ENCODE measurements around the gene SNRPA. TPM values are rescaled to one million over a fixed set of nuclear protein-coding genes. Genes with fewer than 3 reads are reported as not detected.

The SNRPA gene
- total and polyA plus RNA-seq, 2 of the 8 experiments (the other 6 are each of a cell fraction or from before 2014, with no cell fraction given): 201 to 202 TPM

- ChIA-PET POLR2A (ENCODE audit: partially characterized antibody) (interaction anchor here (1.3 to 4.0 kb wide), 5 partner anchors 8 to 36 kb away, joined by 3 to 22 read pairs (median 8); partner anchors contain the start of genes EGLN2 and RAB4B), CTCF (ENCODE audit: partially characterized antibody) (interaction anchor here (1.9 kb wide), 1 partner anchor 13 kb away, joined by 6 read pairs; the partner anchor contains the start of gene EGLN2)
- Histone ChIP-seq H4K20me1 (replicated peaks in 1 of 2; ENCODE audit: control insufficient read depth in 1 of 2, insufficient read depth in 2 of 2, low read length in 2 of 2) (no peaks in the 10 kb centered on the region), H3K79me1 (ENCODE audit: low read depth, low read length) (no peaks in the 10 kb centered on the region), H3K4me2 (ENCODE audit: insufficient read depth in 1 of 2, low read depth in 2 of 2, low read length in 2 of 2) (no peak overlapping the region), H3K4me1 (replicated peaks in 1 of 4; ENCODE audit: control insufficient read depth in 3 of 4, insufficient read depth in 4 of 4, low read length in 3 of 4) (no peaks in the 10 kb centered on the region), H3K56ac (replicated peaks; ENCODE audit: insufficient read length, low read depth, low read length) (no peak overlapping the region), H3K23ac (ENCODE audit: insufficient read length) (no peak overlapping the region), H4K91ac (replicated peaks; ENCODE audit: insufficient read length, low read length) (no peak overlapping the region), H2AFZ (ENCODE audit: low read length) (no peak overlapping the region), H3K27ac (ENCODE audit: low read depth, low read length) (0 out of 2 replicates have a peak overlapping the region, but pooled peaks have one; percentile 45), H3K36me3 (ENCODE audit: control insufficient read depth in 2 of 4, insufficient read depth in 4 of 4, low read length in 3 of 4) (no peaks in the 10 kb centered on the region), H3K27me3 (replicated peaks in 1 of 4; ENCODE audit: control insufficient read depth in 3 of 4, extremely low read depth in 1 of 4, insufficient read depth in 3 of 4, low read length in 3 of 4) (no peaks in the 10 kb centered on the region), H2BK15ac (ENCODE audit: low read length) (0 out of 2 replicates have a peak overlapping the region, but pooled peaks have one; percentile 29), H2BK120ac (replicated peaks; ENCODE audit: low read depth, low read length) (no peak overlapping the region), H3K9ac (replicated peaks in 1 of 4; ENCODE audit: extremely low read depth in 1 of 4, low read depth in 3 of 4, low read length in 3 of 4) (peak overlapping the region in 1 of 4 experiments; percentile 37; a peak in 1 of 7 replicates), H3K18ac (ENCODE audit: extremely low read depth, low read length) (no peak overlapping the region), H2BK12ac (ENCODE audit: low read depth, low read length) (no peak overlapping the region), H3K23me2 (ENCODE audit: low read depth, low read length) (no peaks in the 10 kb centered on the region), H4K5ac (ENCODE audit: insufficient read length, low read depth, low read length) (no peak overlapping the region), H4K8ac (ENCODE audit: extremely low read depth, insufficient read depth, low read length) (no peak overlapping the region), H3K14ac (ENCODE audit: insufficient read length) (no peak overlapping the region), H3K9me3 (ENCODE audit: insufficient read depth in 2 of 2, low read depth in 1 of 2, low read length in 1 of 2) (no peaks in the 10 kb centered on the region), H2BK20ac (ENCODE audit: low read length) (no peak overlapping the region), H3K4ac (replicated peaks; ENCODE audit: insufficient read length, low read depth, low read length) (no peak overlapping the region), H3K4me3 (ENCODE audit: extremely low read depth in 1 of 4, insufficient read depth in 2 of 4, low read depth in 3 of 4, low read length in 4 of 4) (no peak overlapping the region), H3K79me2 (ENCODE audit: control insufficient read depth in 1 of 2, insufficient read depth in 2 of 2, low read length in 2 of 2) (no peaks in the 10 kb centered on the region), H2BK5ac (ENCODE audit: low read depth, low read length) (no peak overlapping the region), H2AK5ac (ENCODE audit: low read depth, low read length) (no peak overlapping the region)
- no peak for DNase-seq (ENCODE audit: low read depth in 1 of 2, low spot score in 2 of 2)
- WGBS, 2 experiments (ENCODE audit: extremely low coverage in 1 of 2, insufficient coverage in 1 of 2, insufficient read length in 1 of 2, insufficient replicate concordance in 2 of 2, low coverage in 1 of 2, low lambda C conversion rate in 2 of 2, missing lambda C conversion rate in 1 of 2): 91% methylated on average over 1 of the region's 1 CpG; no CpG with 5 or more reads in 1 of the 2 experiments
- no peak for FAIRE-seq
- no peak for TF ChIP-seq CHD1 (IDR thresholded peaks at IDR 0.05; ENCODE audit: low read depth, low read length)
- TF ChIP-seq RXRA (IDR thresholded peaks at IDR 0.05; ENCODE audit: insufficient read depth, low read depth, low read length): no peak
- TF ChIP-seq ATF2 (IDR thresholded peaks at IDR 0.05; ENCODE audit: low read length): no peak
- TF ChIP-seq BRCA1 (IDR thresholded peaks at IDR 0.05; ENCODE audit: low read depth, low read length): no peak
- no peak for TF ChIP-seq BACH1 (IDR thresholded peaks at IDR 0.05; ENCODE audit: low read length)
- TF ChIP-seq TEAD4 (IDR thresholded peaks at IDR 0.05; ENCODE audit: low read depth, low read length): no peak
- no peak for TF ChIP-seq RNF2 (IDR thresholded peaks at IDR 0.05; ENCODE audit: borderline replicate concordance, low read depth, low read length, missing control alignments, poor library complexity, severe bottlenecking)
- TF ChIP-seq SIN3A (conservative IDR thresholded peaks at IDR 0.05 in 1 of 2, IDR thresholded peaks at IDR 0.05 in 1 of 2; ENCODE audit: low read depth in 1 of 2, low read length in 2 of 2): no peak
- no peak for TF ChIP-seq PHF8 (conservative IDR thresholded peaks at IDR 0.05; ENCODE audit: low read depth, low read length)
- TF ChIP-seq E2F6 (IDR thresholded peaks at IDR 0.05): no peak
- TF ChIP-seq JUN (IDR thresholded peaks at IDR 0.05; ENCODE audit: low read depth, low read length): no peak
Measured at GRCh38 chr19:40785526-40785925, 34.5 kb downstream of the SNRPA start.

Data from H1 (cell line).